ENCODE measurements around the gene THEM4. TPM values are rescaled to one million over a fixed set of nuclear protein-coding genes. Genes with fewer than 3 reads are reported as not detected.
"Not testable (repeated sequence)": the region's sequence is repeated elsewhere in the genome, so short reads cannot be mapped to it uniquely, and the experiment has no call there.

THEM4 gene
- total RNA-seq, 3 donors from 2014 or later (not counting 1 experiment from before 2014, with no cell fraction given): 11.9 to 16.2 (median 15.5) TPM

DNA sequence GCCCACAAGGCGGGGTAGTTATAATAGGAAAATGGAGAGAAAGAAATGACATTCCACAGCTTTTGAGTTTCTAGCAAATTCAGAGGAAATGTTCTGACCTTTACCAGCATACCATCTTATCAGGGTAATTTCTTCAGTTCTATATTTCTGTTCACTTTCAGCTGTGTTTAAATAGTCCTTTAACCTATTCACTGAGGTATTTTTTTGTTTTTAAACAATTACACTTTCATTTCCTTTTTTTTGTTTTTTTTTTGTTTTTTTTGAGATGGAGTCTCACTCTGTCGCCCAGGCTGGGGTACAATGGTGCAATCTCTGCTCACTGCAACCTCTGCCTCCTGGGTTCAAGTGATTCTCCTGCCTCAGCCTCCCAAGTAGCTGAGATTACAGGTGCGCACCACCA, 24.9 kb downstream of the THEM4 start:
- H3K27ac Mint-ChIP-seq; H3K27me3 Mint-ChIP-seq (ENCODE audit: low read depth in 2 of 2); H3K27ac ChIP-seq (ENCODE audit: low read length); intact Hi-C loops (cut with micrococcal nuclease); H3K4me3 ChIP-seq (ENCODE audit: low read length); ATAC-seq; H3K9me3 ChIP-seq (ENCODE audit: control insufficient read depth, insufficient read depth, low read length); DNase-seq; H3K4me1 ChIP-seq (ENCODE audit: control insufficient read depth, insufficient read depth, low read length); H3K9me3 Mint-ChIP-seq; H3K4me1 Mint-ChIP-seq; H3K36me3 Mint-ChIP-seq; H3K4me3 Mint-ChIP-seq; H3K27me3 ChIP-seq (ENCODE audit: control insufficient read depth, insufficient read depth, low read length): not testable (repeated sequence)
- peaks cover 15% of the 10 kb centered on the region for H3K36me3 ChIP-seq (ENCODE audit: control insufficient read depth, insufficient read depth, low read length)
- WGBS (ENCODE audit: insufficient coverage): 100% methylated on average over 1 of the region's 3 CpGs

DNA sequence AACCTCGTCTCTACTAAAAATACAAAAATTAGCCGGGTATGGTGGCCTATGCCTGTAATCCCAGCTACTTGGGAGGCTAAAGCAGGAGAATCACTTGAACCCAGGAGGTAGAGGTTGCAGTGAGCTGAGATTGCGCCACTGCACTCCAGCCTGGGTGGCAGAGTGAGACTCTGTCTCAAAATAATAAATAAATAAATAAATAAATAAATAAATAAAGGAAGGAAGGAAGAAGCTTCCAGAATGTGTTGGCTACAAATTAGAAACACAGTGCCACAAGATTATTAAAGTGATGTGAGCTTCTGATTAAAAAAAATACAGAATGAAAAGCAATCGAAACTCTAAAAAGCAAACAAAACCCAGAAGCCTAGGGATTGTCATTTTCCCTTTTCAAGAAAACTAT, 25.4 kb downstream of the THEM4 start:
- H3K36me3 Mint-ChIP-seq; H3K4me1 ChIP-seq (ENCODE audit: control insufficient read depth, insufficient read depth, low read length); H3K27me3 ChIP-seq (ENCODE audit: control insufficient read depth, insufficient read depth, low read length); H3K27ac Mint-ChIP-seq; H3K27ac ChIP-seq (ENCODE audit: low read length); H3K9me3 ChIP-seq (ENCODE audit: control insufficient read depth, insufficient read depth, low read length); H3K4me3 Mint-ChIP-seq; H3K4me3 ChIP-seq (ENCODE audit: low read length); intact Hi-C loops (cut with micrococcal nuclease); DNase-seq; ATAC-seq; H3K4me1 Mint-ChIP-seq; H3K27me3 Mint-ChIP-seq (ENCODE audit: low read depth in 2 of 2); H3K9me3 Mint-ChIP-seq: not testable (repeated sequence)
- WGBS (ENCODE audit: insufficient coverage): no CpG with 5 or more reads among the region's 4 CpGs
- peaks cover 12% of the 10 kb centered on the region for H3K36me3 ChIP-seq (ENCODE audit: control insufficient read depth, insufficient read depth, low read length)

DNA sequence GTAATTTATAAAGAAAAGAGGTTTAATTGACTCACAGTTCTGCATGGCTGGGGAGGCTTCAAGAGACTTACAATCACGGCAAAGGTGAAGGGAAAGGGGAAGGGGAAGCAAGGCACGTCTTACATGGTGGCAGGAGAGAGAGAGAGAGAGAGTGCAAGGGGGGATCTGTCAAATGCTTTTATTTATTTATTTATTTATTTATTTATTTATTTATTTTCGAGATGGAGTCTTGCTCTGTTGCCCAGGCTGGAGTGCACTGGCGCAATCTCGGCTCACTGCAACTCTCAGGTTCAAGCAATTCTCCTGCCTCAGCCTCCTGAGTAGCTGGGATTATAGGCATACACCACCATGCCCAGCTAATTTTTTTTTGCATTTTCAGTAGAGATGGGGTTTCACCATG, 26.4 kb downstream of the THEM4 start:
- H3K4me3 ChIP-seq (ENCODE audit: low read length); H3K9me3 ChIP-seq (ENCODE audit: control insufficient read depth, insufficient read depth, low read length); DNase-seq; H3K27me3 ChIP-seq (ENCODE audit: control insufficient read depth, insufficient read depth, low read length); H3K9me3 Mint-ChIP-seq; intact Hi-C loops (cut with micrococcal nuclease); H3K27ac ChIP-seq (ENCODE audit: low read length); H3K4me1 Mint-ChIP-seq; H3K4me3 Mint-ChIP-seq; H3K4me1 ChIP-seq (ENCODE audit: control insufficient read depth, insufficient read depth, low read length); H3K36me3 Mint-ChIP-seq; H3K27me3 Mint-ChIP-seq (ENCODE audit: low read depth in 2 of 2); ATAC-seq; H3K27ac Mint-ChIP-seq: not testable (repeated sequence)
- peaks cover 12% of the 10 kb centered on the region for H3K36me3 ChIP-seq (ENCODE audit: control insufficient read depth, insufficient read depth, low read length)
- WGBS (ENCODE audit: insufficient coverage): 90% methylated on average over 5 of the region's 5 CpGs

DNA sequence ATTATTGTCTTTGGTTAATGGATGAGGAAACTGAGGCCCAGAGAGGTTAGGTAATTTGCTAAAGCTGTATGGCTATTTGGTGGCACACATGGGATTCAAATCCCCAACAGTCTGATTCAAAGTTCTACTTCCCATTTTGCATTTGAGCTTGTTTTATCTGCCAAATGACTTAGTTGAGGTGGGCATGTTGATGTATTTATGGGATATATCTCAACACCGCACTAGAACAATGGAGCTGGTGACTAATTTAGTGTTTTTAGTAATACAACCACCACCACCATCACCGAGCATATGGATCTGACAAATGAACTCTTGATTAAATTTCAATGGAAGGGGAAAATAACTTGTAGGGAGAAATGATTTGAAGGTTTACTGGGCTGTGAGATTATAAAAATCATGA, 26.8 kb downstream of the THEM4 start:
- no peak for DNase-seq
- no peak overlapping the region for H3K4me3 Mint-ChIP-seq
- Histone ChIP-seq H3K9me3 (ENCODE audit: control insufficient read depth, insufficient read depth, low read length) (no peaks in the 10 kb centered on the region), H3K27me3 (ENCODE audit: control insufficient read depth, insufficient read depth, low read length) (no peaks in the 10 kb centered on the region), H3K36me3 (ENCODE audit: control insufficient read depth, insufficient read depth, low read length) (peaks cover 14% of the 10 kb centered on the region), H3K27ac (ENCODE audit: low read length) (no peak overlapping the region), H3K4me1 (ENCODE audit: control insufficient read depth, insufficient read depth, low read length) (no peaks in the 10 kb centered on the region), H3K4me3 (ENCODE audit: low read length) (no peak overlapping the region)
- no peak overlapping the region for H3K27ac Mint-ChIP-seq
- H3K36me3 Mint-ChIP-seq: no peaks in the 10 kb centered on the region
- intact Hi-C loops (cut with micrococcal nuclease): no loop called here
- H3K9me3 Mint-ChIP-seq: no peaks in the 10 kb centered on the region
- WGBS (ENCODE audit: insufficient coverage): no CpG with 5 or more reads among the region's 2 CpGs
- no peak for ATAC-seq
- H3K4me1 Mint-ChIP-seq: no peaks in the 10 kb centered on the region
- no peaks in the 10 kb centered on the region for H3K27me3 Mint-ChIP-seq (ENCODE audit: low read depth in 2 of 2)
- TF ChIP-seq, protein P1, sequence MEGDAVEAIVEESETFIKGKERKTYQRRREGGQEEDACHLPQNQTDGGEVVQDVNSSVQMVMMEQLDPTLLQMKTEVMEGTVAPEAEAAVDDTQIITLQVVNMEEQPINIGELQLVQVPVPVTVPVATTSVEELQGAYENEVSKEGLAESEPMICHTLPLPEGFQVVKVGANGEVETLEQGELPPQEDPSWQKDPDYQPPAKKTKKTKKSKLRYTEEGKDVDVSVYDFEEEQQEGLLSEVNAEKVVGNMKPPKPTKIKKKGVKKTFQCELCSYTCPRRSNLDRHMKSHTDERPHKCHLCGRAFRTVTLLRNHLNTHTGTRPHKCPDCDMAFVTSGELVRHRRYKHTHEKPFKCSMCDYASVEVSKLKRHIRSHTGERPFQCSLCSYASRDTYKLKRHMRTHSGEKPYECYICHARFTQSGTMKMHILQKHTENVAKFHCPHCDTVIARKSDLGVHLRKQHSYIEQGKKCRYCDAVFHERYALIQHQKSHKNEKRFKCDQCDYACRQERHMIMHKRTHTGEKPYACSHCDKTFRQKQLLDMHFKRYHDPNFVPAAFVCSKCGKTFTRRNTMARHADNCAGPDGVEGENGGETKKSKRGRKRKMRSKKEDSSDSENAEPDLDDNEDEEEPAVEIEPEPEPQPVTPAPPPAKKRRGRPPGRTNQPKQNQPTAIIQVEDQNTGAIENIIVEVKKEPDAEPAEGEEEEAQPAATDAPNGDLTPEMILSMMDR (IDR thresholded peaks at IDR 0.05): no peak

DNA sequence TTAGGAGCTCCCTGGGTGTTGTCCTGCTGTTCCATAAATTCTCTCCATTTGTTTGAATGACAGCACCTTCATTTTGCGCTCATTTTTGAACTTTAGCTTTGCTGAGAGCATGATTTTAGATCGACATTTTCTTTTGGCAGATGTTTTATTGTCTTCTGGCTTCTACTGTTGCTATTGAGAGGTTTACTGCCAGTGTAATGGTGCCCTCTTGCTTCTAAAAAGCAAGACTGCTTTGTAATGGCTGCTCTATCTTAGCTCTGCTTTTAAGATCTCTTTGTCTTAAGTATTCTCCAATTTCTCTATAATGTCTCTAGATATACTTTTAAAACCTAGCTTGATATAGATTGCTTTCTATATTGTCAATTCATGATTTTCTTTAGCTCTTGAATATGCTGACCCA, 27.8 kb downstream of the THEM4 start:
- H3K27ac Mint-ChIP-seq: no peak overlapping the region
- H3K4me3 Mint-ChIP-seq: no peak overlapping the region
- TF ChIP-seq, protein P1 (IDR thresholded peaks at IDR 0.05): no peak

More for the DNA sequence above, 27.8 kb downstream of the THEM4 start:
- Mint-ChIP-seq H3K4me1 (no peaks in the 10 kb centered on the region), H3K9me3 (no peaks in the 10 kb centered on the region), H3K36me3 (no peaks in the 10 kb centered on the region), H3K27me3 (ENCODE audit: low read depth in 2 of 2) (no peaks in the 10 kb centered on the region)
- Histone ChIP-seq H3K36me3 (ENCODE audit: control insufficient read depth, insufficient read depth, low read length) (peaks cover 11% of the 10 kb centered on the region), H3K9me3 (ENCODE audit: control insufficient read depth, insufficient read depth, low read length) (no peaks in the 10 kb centered on the region), H3K27me3 (ENCODE audit: control insufficient read depth, insufficient read depth, low read length) (no peaks in the 10 kb centered on the region), H3K4me3 (ENCODE audit: low read length) (no peak overlapping the region), H3K4me1 (ENCODE audit: control insufficient read depth, insufficient read depth, low read length) (no peaks in the 10 kb centered on the region), H3K27ac (ENCODE audit: low read length) (no peak overlapping the region)
- intact Hi-C loops (cut with micrococcal nuclease): no loop called here
- ATAC-seq: no peak
- peak in 1 of 2 donors; percentile 18 for DNase-seq
- 46% methylated on average over 2 of the region's 2 CpGs for WGBS (ENCODE audit: insufficient coverage)
